ENCODE results near the gene PCNX3. TPM values are rescaled to one million over a fixed set of nuclear protein-coding genes. Genes with fewer than 3 reads are reported as not detected.

Gene PCNX3
- total RNA-seq, 1 experiment from 2014 or later, result 74.5 TPM

DNA sequence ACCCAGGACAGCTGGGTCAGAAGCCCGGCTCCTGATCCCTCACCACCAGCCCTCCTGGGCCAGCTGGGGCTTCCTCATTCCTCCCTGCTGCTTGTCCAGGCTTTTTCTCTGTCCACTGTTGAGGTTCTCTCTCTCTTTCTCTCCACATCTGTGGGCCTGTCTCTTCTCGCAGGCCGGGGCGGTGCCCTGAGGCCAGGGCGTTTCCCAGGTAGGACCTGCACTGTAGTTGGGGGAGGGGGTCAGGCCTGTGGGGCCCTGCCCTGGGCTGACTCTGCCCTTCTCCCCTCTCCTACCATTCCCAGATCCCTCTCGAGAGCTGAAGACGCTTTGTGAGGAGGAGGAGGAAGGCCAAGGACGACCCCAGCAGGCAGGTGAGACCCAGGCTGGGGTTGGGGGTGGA is 34.8 kb upstream of the PCNX3 start:
- H3K4me3 ChIP-seq (ENCODE audit: low read depth in 2 of 2, low read length in 2 of 2), result no peak overlapping the region
- CTCF ChIA-PET, result no interaction called here
- in situ Hi-C loops (cut with HindIII; ENCODE audit: low pct_unique_long_range_greater_than_20kb, low sequenced_read_pairs), result no loop called here
- H3K36me3 ChIP-seq (ENCODE audit: control insufficient read depth, insufficient read depth, low read length), result peaks cover 1% of the 10 kb centered on the region; the same call in 1 of the 2 replicates
- H3K27me3 ChIP-seq (ENCODE audit: control insufficient read depth, insufficient read depth, low read length), result no peaks in the 10 kb centered on the region
- no TSS peak for BruUV-seq (replicated peaks)
- intact Hi-C loops (cut with micrococcal nuclease; ENCODE audit: unreplicated experiment), result no loop called here
- H3K9me3 ChIP-seq (ENCODE audit: control insufficient read depth, insufficient read depth, low read depth, low read length), result no peaks in the 10 kb centered on the region
- ATAC-seq (no peak), DNase-seq (ENCODE audit: low read depth, low spot score) (no peak)
- POLR2A ChIA-PET, result interaction anchor here (0.6 kb wide), 1 partner anchor 8 kb away, joined by 7 read pairs; the partner anchor contains the start of gene FAM89B
- H3K4me1 ChIP-seq (ENCODE audit: control insufficient read depth, insufficient read depth, low read length), result peaks cover 21% of the 10 kb centered on the region
- TF ChIP-seq POLR2AphosphoS5 (IDR thresholded peaks at IDR 0.05; ENCODE audit: low read depth, low read length) (no peak), TCF7L2 (IDR thresholded peaks at IDR 0.05; ENCODE audit: low read depth, low read length) (no peak), SIN3A (IDR thresholded peaks at IDR 0.05; ENCODE audit: borderline replicate concordance, insufficient read depth, low read depth, low read length) (no peak)
- TF ChIP-seq, protein P1, sequence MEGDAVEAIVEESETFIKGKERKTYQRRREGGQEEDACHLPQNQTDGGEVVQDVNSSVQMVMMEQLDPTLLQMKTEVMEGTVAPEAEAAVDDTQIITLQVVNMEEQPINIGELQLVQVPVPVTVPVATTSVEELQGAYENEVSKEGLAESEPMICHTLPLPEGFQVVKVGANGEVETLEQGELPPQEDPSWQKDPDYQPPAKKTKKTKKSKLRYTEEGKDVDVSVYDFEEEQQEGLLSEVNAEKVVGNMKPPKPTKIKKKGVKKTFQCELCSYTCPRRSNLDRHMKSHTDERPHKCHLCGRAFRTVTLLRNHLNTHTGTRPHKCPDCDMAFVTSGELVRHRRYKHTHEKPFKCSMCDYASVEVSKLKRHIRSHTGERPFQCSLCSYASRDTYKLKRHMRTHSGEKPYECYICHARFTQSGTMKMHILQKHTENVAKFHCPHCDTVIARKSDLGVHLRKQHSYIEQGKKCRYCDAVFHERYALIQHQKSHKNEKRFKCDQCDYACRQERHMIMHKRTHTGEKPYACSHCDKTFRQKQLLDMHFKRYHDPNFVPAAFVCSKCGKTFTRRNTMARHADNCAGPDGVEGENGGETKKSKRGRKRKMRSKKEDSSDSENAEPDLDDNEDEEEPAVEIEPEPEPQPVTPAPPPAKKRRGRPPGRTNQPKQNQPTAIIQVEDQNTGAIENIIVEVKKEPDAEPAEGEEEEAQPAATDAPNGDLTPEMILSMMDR (IDR thresholded peaks at IDR 0.05), result no peak
- TF ChIP-seq, protein P2, sequence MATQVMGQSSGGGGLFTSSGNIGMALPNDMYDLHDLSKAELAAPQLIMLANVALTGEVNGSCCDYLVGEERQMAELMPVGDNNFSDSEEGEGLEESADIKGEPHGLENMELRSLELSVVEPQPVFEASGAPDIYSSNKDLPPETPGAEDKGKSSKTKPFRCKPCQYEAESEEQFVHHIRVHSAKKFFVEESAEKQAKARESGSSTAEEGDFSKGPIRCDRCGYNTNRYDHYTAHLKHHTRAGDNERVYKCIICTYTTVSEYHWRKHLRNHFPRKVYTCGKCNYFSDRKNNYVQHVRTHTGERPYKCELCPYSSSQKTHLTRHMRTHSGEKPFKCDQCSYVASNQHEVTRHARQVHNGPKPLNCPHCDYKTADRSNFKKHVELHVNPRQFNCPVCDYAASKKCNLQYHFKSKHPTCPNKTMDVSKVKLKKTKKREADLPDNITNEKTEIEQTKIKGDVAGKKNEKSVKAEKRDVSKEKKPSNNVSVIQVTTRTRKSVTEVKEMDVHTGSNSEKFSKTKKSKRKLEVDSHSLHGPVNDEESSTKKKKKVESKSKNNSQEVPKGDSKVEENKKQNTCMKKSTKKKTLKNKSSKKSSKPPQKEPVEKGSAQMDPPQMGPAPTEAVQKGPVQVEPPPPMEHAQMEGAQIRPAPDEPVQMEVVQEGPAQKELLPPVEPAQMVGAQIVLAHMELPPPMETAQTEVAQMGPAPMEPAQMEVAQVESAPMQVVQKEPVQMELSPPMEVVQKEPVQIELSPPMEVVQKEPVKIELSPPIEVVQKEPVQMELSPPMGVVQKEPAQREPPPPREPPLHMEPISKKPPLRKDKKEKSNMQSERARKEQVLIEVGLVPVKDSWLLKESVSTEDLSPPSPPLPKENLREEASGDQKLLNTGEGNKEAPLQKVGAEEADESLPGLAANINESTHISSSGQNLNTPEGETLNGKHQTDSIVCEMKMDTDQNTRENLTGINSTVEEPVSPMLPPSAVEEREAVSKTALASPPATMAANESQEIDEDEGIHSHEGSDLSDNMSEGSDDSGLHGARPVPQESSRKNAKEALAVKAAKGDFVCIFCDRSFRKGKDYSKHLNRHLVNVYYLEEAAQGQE (IDR thresholded peaks at IDR 0.05; ENCODE audit: insufficient read depth in 1 of 2, low read depth in 2 of 2, low read length in 1 of 2), result no peak
- H3K27ac ChIP-seq (ENCODE audit: low read length), result no peak overlapping the region

DNA sequence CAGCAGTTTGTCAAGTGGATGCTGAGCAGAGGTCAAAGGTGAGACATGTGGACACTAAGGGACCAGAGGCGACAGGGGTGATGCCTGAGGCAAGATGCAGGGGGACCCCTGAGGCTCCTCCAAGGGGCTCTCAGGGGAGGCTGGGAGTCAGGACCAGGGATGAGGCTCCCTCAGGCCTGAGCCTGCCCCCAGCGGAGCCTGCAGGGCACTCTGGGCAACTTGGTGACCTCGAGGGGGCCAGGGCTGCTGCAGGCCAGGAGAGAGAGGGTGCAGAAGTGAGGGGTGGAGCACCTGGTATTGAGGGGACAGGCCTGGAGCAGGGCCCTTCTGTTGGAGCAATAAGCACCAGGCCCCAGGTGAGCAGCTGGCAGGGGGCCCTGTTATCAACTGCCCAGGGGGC is 33.6 kb upstream of the PCNX3 start:
- no peak for DNase-seq (ENCODE audit: low read depth, low spot score)
- no peak overlapping the region for H3K4me3 ChIP-seq (ENCODE audit: low read depth in 2 of 2, low read length in 2 of 2)
- ChIA-PET CTCF (no interaction called here), POLR2A (no interaction called here)
- TF ChIP-seq TCF7L2 (IDR thresholded peaks at IDR 0.05; ENCODE audit: low read depth, low read length) (no peak), POLR2AphosphoS5 (IDR thresholded peaks at IDR 0.05; ENCODE audit: low read depth, low read length) (no peak), SIN3A (IDR thresholded peaks at IDR 0.05; ENCODE audit: borderline replicate concordance, insufficient read depth, low read depth, low read length) (no peak)
- TF ChIP-seq, protein P1 (IDR thresholded peaks at IDR 0.05), result no peak
- TF ChIP-seq, protein P2 (IDR thresholded peaks at IDR 0.05; ENCODE audit: insufficient read depth in 1 of 2, low read depth in 2 of 2, low read length in 1 of 2), result no peak
- intact Hi-C loops (cut with micrococcal nuclease; ENCODE audit: unreplicated experiment), result no loop called here
- no peak overlapping the region for H3K27ac ChIP-seq (ENCODE audit: low read length)
- no peaks in the 10 kb centered on the region for H3K9me3 ChIP-seq (ENCODE audit: control insufficient read depth, insufficient read depth, low read depth, low read length)
- BruUV-seq (replicated peaks), result no TSS peak
- H3K36me3 ChIP-seq (ENCODE audit: control insufficient read depth, insufficient read depth, low read length), result peaks cover 3% of the 10 kb centered on the region; the same call in 1 of the 2 replicates
- no peak for ATAC-seq
- no peaks in the 10 kb centered on the region for H3K27me3 ChIP-seq (ENCODE audit: control insufficient read depth, insufficient read depth, low read length)
- in situ Hi-C loops (cut with HindIII; ENCODE audit: low pct_unique_long_range_greater_than_20kb, low sequenced_read_pairs), result no loop called here
- H3K4me1 ChIP-seq (ENCODE audit: control insufficient read depth, insufficient read depth, low read length), result peaks cover 21% of the 10 kb centered on the region

Measured in Panc1 (cell line).